Psoas muscle (tissue), 8 donors: ENCODE data around the gene HTR1B. TPM values are rescaled to one million over a fixed set of nuclear protein-coding genes. Genes with fewer than 3 reads are reported as not detected.

Experiments used
- ATAC-seq, 4 donors: fragments of 200-7000 bp; cut with Tn5 transposase; one replicate each; pipeline ENCODE4 v1.9.1; 2020; ENCODE audit warnings: moderate library complexity in 3 of 4, mild to moderate bottlenecking in 2 of 4
- DNase-seq, 2 donors: peaks; one replicate each; pipeline ENCODE4 v3.0.0-alpha.2; 2020
- H3K27ac ChIP-seq: fragments of 200-600 bp; one replicate; pipeline ENCODE4 v1.8.0; 2022
- H3K27me3 ChIP-seq, 3 donors: fragments of 200-600 bp in 1 of 3; one replicate each; pipeline versions ENCODE4 v1.6.1 to v1.8.0; 2013 to 2022; ENCODE audit warnings: low read length in 2 of 3, mild to moderate bottlenecking in 2 of 3, moderate library complexity in 1 of 3; ENCODE audit not compliant: insufficient read depth in 3 of 3
- H3K36me3 ChIP-seq, 2 donors: fragments of 200-600 bp in 1 of 2; one replicate each; pipeline versions ENCODE4 v1.6.1 to v1.8.0; 2013 to 2022; ENCODE audit warnings: low read depth in 1 of 2, mild to moderate bottlenecking in 1 of 2, moderate library complexity in 1 of 2; ENCODE audit not compliant: insufficient read depth in 1 of 2
- H3K4me1 ChIP-seq: fragments of 200-600 bp; one replicate; pipeline ENCODE4 v1.8.0; 2022
- H3K4me3 ChIP-seq: fragments of 200-600 bp; one replicate; pipeline ENCODE4 v1.8.0; 2022; ENCODE audit warnings: mild to moderate bottlenecking
- H3K9me3 ChIP-seq: fragments of 200-600 bp; one replicate; pipeline ENCODE4 v1.8.0; 2022
- WGBS, 3 donors: extraction: QIAGEN DNeasy Blood & Tissue Kit; methylation state at CpG; one replicate each; pipeline versions ENCODE4 v1.1.6 to v1.1.7; 2013; 5-methylcytosine and 5-hydroxymethylcytosine counted together
- intact Hi-C, 2 donors: fragments of 100-400 bp; cut with DNase I; formaldehyde crosslinking; loops; one replicate each; pipeline versions ENCODE4 v1.11.0 to v1.14.2; 2022
- polyA plus RNA-seq, 3 donors: library from polyadenylated mRNA; stranded (reverse); fragments of 200-250 nt; gene quantifications; one replicate each; pipeline ENCODE4 v1.2.3, GENCODE V29; 2013
- total RNA-seq, 4 donors: library from RNA; stranded (reverse); fragmentation: NEBNext Ultra II Directional in 2 of 4; extraction: Animal tissue kit (Norgen Biotek cat#: 25700) in 2 of 4; gene quantifications; one replicate each; pipeline versions ENCODE4 v1.2.1 to v1.2.4, GENCODE V29; 2021 to 2023
- TF ChIP-seq, protein P1 (sequence below): fragments of 200-600 bp; IDR thresholded peaks from one replicate; pipeline ENCODE4 v1.8.0; 2022; ENCODE audit warnings: antibody characterized with exemption
- donor health status: healthy with polysubstance abuse.
- donor health status: DM: no; HTN: no; CAD: no; lungs with moderate emphysema.
- donor health status: Bipolar disorder and iron deficiency.
- donor health status: healthy.
- donor health status: DM: yes; HTN: yes; CAD: no.
- donor health status: DM: no; HTN: no; CAD: no.
- donor health status: DM: no; HTN: no; CAD: no.
- donor health status: DM: yes; HTN: yes; CAD: no.

The HTR1B gene
- total and polyA plus RNA-seq, 7 donors = 0.01 TPM; not detected in 6

DNA sequence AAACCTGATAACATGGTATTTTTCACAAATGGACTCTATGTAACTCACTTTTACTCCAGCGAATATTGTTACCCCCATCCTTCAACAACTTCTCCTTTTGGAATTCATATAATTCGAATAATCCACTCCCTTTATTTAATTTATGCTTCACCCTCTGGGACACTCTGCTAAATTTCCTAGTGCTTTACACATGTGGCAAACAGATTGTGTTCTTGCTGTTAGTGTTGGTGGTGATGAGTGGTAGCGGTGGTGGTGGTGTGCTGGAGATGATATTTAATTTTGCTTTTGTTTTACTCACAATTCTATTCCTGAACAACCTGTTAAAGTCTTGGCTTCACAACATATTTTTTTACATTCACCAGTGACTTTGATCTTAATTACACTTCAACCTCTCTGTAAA, 32.8 kb downstream of the HTR1B start:
- WGBS, 3 donors = 64 to 74% (median 70%) methylated on average over 3 of the region's 3 CpGs
- no peak for ATAC-seq
- Histone ChIP-seq H3K27ac (no peak overlapping the region), H3K4me3 (no peak overlapping the region), H3K27me3 (no peaks in the 10 kb centered on the region), H3K4me1 (no peaks in the 10 kb centered on the region), H3K36me3 (no peaks in the 10 kb centered on the region), H3K9me3 (no peaks in the 10 kb centered on the region)
- DNase-seq = no peak
- intact Hi-C loops = no loop called here
- TF ChIP-seq, protein P1, sequence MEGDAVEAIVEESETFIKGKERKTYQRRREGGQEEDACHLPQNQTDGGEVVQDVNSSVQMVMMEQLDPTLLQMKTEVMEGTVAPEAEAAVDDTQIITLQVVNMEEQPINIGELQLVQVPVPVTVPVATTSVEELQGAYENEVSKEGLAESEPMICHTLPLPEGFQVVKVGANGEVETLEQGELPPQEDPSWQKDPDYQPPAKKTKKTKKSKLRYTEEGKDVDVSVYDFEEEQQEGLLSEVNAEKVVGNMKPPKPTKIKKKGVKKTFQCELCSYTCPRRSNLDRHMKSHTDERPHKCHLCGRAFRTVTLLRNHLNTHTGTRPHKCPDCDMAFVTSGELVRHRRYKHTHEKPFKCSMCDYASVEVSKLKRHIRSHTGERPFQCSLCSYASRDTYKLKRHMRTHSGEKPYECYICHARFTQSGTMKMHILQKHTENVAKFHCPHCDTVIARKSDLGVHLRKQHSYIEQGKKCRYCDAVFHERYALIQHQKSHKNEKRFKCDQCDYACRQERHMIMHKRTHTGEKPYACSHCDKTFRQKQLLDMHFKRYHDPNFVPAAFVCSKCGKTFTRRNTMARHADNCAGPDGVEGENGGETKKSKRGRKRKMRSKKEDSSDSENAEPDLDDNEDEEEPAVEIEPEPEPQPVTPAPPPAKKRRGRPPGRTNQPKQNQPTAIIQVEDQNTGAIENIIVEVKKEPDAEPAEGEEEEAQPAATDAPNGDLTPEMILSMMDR = no peak

DNA sequence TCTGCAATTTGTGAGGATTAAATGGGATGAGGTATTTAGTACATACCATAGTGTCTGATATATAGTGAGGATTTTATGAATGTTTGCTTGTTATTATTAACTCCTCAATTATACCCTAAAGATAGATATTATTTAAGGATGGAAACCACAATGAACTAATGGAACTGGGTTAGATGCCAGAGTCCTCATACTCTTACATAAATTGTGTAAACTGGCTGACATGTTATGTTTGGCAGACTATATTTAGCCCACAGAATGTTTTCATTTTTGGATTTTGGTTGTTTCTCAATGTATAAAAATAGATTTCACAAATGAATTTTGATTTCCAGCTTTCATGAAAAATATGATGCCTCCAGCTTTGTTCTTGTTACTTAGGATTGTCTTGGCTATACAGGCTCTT, 37.6 kb downstream of the HTR1B start:
- DNase-seq = no peak
- no peak overlapping the region for H3K27ac ChIP-seq
- no peaks in the 10 kb centered on the region for H3K36me3 ChIP-seq
- intact Hi-C loops = no loop called here
- H3K4me3 ChIP-seq = no peak overlapping the region
- H3K4me1 ChIP-seq = no peaks in the 10 kb centered on the region
- no peaks in the 10 kb centered on the region for H3K27me3 ChIP-seq
- no peak for ATAC-seq
- TF ChIP-seq, protein P1 = no peak
- no peaks in the 10 kb centered on the region for H3K9me3 ChIP-seq

DNA sequence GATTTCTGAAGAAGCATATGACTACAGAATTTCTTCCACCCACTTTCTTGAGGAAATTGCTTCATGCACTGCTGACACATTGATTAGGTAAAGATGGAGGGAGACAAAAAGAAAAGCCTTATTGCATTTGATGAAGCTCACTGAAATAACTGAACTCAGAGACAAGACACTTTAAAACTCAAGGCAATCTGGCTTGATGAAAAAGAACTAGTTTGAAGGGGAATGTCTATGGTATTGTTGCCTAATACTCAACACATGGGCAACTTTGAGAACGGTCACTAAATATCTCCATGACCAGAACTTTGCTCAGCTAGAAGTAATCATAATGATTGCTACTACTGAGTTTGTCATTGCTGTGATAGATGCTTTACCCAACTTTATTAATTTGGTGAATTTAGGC, 38.1 kb downstream of the HTR1B start:
- no peak for ATAC-seq
- Histone ChIP-seq H3K4me1 (no peaks in the 10 kb centered on the region), H3K27me3 (no peaks in the 10 kb centered on the region), H3K36me3 (no peaks in the 10 kb centered on the region), H3K27ac (no peak overlapping the region), H3K4me3 (no peak overlapping the region), H3K9me3 (no peaks in the 10 kb centered on the region)
- intact Hi-C loops = no loop called here
- TF ChIP-seq, protein P1 = no peak
- DNase-seq = no peak
- WGBS, 3 donors = 0 to 90% (median 52%) methylated on average over 1 of the region's 1 CpG

DNA sequence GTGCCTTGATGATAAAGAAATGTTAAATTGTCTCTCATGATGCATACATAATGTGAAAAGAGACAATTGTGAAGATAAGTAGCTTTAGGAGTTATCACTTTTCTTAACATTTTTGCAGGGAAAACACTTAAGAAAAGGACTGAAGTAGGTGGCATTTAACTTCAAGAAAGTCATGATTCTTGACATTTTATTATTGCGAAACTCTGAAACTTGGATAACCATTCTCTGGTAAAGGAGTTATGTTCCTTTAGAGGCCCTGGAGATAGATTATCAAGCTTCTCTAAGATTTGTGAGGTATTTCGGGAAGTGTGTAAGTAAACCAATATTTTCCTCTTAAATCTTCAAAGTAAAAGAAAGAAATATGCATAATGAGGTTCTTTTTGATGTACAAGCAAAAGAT, 38.5 kb downstream of the HTR1B start:
- TF ChIP-seq, protein P1 = no peak
- no peaks in the 10 kb centered on the region for H3K27me3 ChIP-seq
- no peaks in the 10 kb centered on the region for H3K9me3 ChIP-seq
- intact Hi-C loops = no loop called here
- ATAC-seq (no peak), DNase-seq (no peak)
- WGBS, 3 donors = 82 to 90% (median 87%) methylated on average over 2 of the region's 2 CpGs
- H3K36me3 ChIP-seq = no peaks in the 10 kb centered on the region
- no peaks in the 10 kb centered on the region for H3K4me1 ChIP-seq
- no peak overlapping the region for H3K4me3 ChIP-seq
- H3K27ac ChIP-seq = no peak overlapping the region

DNA sequence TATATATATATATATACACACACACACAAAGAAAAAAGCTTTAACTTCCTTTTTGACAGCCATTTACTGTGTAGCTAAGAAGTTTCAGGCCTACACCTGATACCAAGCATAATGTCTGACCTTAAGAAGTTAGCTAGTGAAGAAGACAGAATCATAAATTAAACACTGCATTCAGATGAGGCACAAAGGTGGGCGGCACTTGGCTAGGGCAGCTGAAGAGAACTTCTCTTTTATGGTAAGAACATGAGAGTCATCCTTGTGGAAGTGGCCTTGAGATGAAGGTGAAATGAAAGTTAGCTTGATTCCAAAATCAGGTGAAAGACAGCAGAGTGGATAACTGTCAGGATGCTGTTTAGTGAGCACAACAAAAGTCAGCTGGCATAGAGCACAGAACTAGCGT, 46.5 kb downstream of the HTR1B start:
- no peak for DNase-seq
- 76 to 86% (median 81%) methylated on average over 2 of the region's 2 CpGs for WGBS, 3 donors
- TF ChIP-seq, protein P1 = no peak
- no peaks in the 10 kb centered on the region for H3K9me3 ChIP-seq
- no peaks in the 10 kb centered on the region for H3K4me1 ChIP-seq
- no peaks in the 10 kb centered on the region for H3K27me3 ChIP-seq
- no peak overlapping the region for H3K27ac ChIP-seq
- H3K4me3 ChIP-seq = no peak overlapping the region
- no peak for ATAC-seq
- intact Hi-C loops = no loop called here
- H3K36me3 ChIP-seq = no peaks in the 10 kb centered on the region
